Thoracic aorta (tissue), 2 donors: ENCODE data around the gene UBA1. TPM values are rescaled to one million over a fixed set of nuclear protein-coding genes. Genes with fewer than 3 reads are reported as not detected.

Experiments used
- ATAC-seq: fragments of 150-250 bp; one replicate; pipeline ENCODE4 v1.8.0; 2017; ENCODE audit warnings: low read depth; ENCODE audit not compliant: insufficient number of reproducible peaks, low FRiP score
- DNase-seq: peaks from one replicate; pipeline ENCODE4 v3.0.0-alpha.2; 2020; ENCODE audit warnings: low spot score
- H3K27ac ChIP-seq, 2 donors: fragments of 200-600 bp; sonication (generic); 1 replicate in 1 of 2; 2 replicates in 1 of 2; pipeline ENCODE4 v1.5.1; 2016; ENCODE audit warnings: mild to moderate bottlenecking in 2 of 2, moderate library complexity in 2 of 2
- H3K27me3 ChIP-seq: fragments of 200-600 bp; sonication (generic); replicated peaks from 2 replicates; pipeline ENCODE4 v1.6.0; 2016; ENCODE audit warnings: mild to moderate bottlenecking; ENCODE audit not compliant: insufficient read depth
- H3K36me3 ChIP-seq: fragments of 200-600 bp; sonication (generic); one replicate; pipeline ENCODE4 v1.5.1; 2016
- H3K4me1 ChIP-seq, 2 donors: fragments of 200-600 bp; sonication (generic); 1 replicate in 1 of 2; 2 replicates in 1 of 2; pipeline versions ENCODE4 v1.5.1 to v1.6.0; 2016; ENCODE audit warnings: low read depth in 2 of 2, mild to moderate bottlenecking in 1 of 2; ENCODE audit not compliant: control insufficient read depth in 1 of 2
- H3K4me3 ChIP-seq: fragments of 200-600 bp; sonication (generic); 2 replicates; pipeline ENCODE4 v1.5.1; 2016; ENCODE audit warnings: mild to moderate bottlenecking
- H3K9me3 ChIP-seq: fragments of 200-600 bp; sonication (generic); 2 replicates; pipeline ENCODE4 v1.5.1; 2016
- CTCF ChIP-seq: fragments of 200-600 bp; sonication (generic); IDR thresholded peaks from one replicate; pipeline ENCODE4 v1.5.1; 2019; ENCODE audit warnings: antibody characterized with exemption
- total RNA-seq, 2 donors: library from RNA; depleted of rRNA; stranded (reverse); fragments of >200 nt; gene quantifications; one replicate each; pipeline versions ENCODE4 v1.1.0 to v1.2.3, GENCODE V29; 2016

Gene UBA1
- total RNA-seq, 2 donors from 2014 or later = 132 to 133 TPM

- Histone ChIP-seq H3K27me3 (no peaks in the 10 kb centered on the region), H3K9me3 (no peaks in the 10 kb centered on the region), H3K27ac (no peak overlapping the region), H3K36me3 (peaks cover 31% of the 10 kb centered on the region), H3K4me1 (peaks cover 0 to under 1% of the 10 kb centered on the region in 2 donors), H3K4me3 (no peak overlapping the region)
- no peak for DNase-seq
- no peak for TF ChIP-seq CTCF
- ATAC-seq = no peak
Measured at GRCh38 chrX:47226071-47226470, 32.4 kb downstream of the UBA1 start.

GRCh38 chrX:47226531-47227333 is 33.1 kb downstream of the UBA1 start:
- TF ChIP-seq CTCF = no peak
- no peak for DNase-seq
- peaks cover 31% of the 10 kb centered on the region for H3K36me3 ChIP-seq

GRCh38 chrX:47227334-47227583 is 33.6 kb downstream of the UBA1 start:
- peaks cover 0 to 2% of the 10 kb centered on the region in 2 donors for H3K4me1 ChIP-seq
- H3K27me3 ChIP-seq = no peaks in the 10 kb centered on the region
- H3K36me3 ChIP-seq = peaks cover 31% of the 10 kb centered on the region
- H3K9me3 ChIP-seq = no peaks in the 10 kb centered on the region
- no peak overlapping the region for H3K4me3 ChIP-seq
- no peak overlapping the region for H3K27ac ChIP-seq
- ATAC-seq (no peak), DNase-seq (no peak)
- TF ChIP-seq CTCF = no peak

More at GRCh38 chrX:47226531-47227333, 33.1 kb downstream of the UBA1 start:
- ATAC-seq = no peak
- H3K4me3 ChIP-seq = no peak overlapping the region
- H3K9me3 ChIP-seq = no peaks in the 10 kb centered on the region
- no peaks in the 10 kb centered on the region for H3K4me1 ChIP-seq
- no peaks in the 10 kb centered on the region for H3K27me3 ChIP-seq
- H3K27ac ChIP-seq = no peak overlapping the region

- no peak for TF ChIP-seq CTCF
- Histone ChIP-seq H3K4me3 (no peak overlapping the region), H3K27me3 (no peaks in the 10 kb centered on the region), H3K27ac (no peak overlapping the region), H3K9me3 (no peaks in the 10 kb centered on the region), H3K4me1 (peaks cover 0 to 6% of the 10 kb centered on the region in 2 donors), H3K36me3 (peaks cover 31% of the 10 kb centered on the region)
- no peak for DNase-seq
- no peak for ATAC-seq
Measured at GRCh38 chrX:47228550-47229270, 35.1 kb downstream of the UBA1 start.

- H3K27me3 ChIP-seq = no peaks in the 10 kb centered on the region
- DNase-seq = no peak
- no peak overlapping the region for H3K27ac ChIP-seq
- no peak for TF ChIP-seq CTCF
- no peak for ATAC-seq
- H3K4me3 ChIP-seq = no peak overlapping the region
- H3K9me3 ChIP-seq = no peaks in the 10 kb centered on the region
- peaks cover 28% of the 10 kb centered on the region for H3K36me3 ChIP-seq
- peaks cover 0 to 6% of the 10 kb centered on the region in 2 donors for H3K4me1 ChIP-seq
Measured at GRCh38 chrX:47229427-47229826, 35.8 kb downstream of the UBA1 start.
